Measurements from ENCODE around the gene PSG1.
"Not testable (repeated sequence)": the region's sequence is repeated elsewhere in the genome, so short reads cannot be mapped to it uniquely, and the experiment has no call there.

PSG1 gene

DNA sequence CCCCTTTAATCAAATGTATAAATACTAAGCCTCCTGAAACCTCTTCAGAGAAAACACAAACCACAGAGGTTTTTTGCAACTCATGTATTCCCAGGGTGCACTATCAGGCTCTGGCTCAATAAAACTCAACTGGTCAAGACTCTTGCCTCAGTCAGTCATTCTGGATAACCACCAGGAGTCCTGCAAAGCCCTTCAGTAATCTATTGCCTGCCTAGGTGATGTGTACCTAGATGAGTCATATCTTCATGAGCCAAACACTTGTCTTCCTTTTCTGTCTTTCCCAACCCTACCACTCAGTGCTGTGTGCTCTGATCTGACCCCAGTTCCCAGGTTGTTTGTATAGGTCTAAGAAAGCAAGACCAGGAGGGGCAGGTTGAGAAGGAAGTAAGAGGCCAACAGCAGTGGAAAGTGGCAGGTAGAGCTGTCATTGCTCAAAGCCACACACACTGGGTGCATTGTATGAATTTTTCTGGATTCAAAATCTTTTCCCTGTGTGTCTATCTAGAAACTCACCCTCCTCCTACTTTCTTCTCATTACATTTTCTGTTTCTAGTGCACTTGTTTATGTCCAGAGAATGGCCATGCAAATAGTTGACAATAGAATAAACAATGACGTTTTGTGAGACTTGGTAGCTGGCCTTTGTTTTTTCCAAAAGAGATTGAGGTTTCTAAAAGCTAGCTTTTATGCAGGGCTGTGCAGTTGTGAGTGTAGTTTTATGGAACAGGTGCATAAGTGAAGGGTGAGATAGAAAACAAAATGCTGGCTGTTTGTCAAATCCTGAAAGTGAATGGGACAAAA lies 48.1 kb downstream of the PSG1 start:
- no peak overlapping the region for H3K4me3 ChIP-seq (ENCODE audit: low read depth, low read length)
- DNase-seq (ENCODE audit: low read depth), result peak; percentile 56
- TF ChIP-seq, protein P1, sequence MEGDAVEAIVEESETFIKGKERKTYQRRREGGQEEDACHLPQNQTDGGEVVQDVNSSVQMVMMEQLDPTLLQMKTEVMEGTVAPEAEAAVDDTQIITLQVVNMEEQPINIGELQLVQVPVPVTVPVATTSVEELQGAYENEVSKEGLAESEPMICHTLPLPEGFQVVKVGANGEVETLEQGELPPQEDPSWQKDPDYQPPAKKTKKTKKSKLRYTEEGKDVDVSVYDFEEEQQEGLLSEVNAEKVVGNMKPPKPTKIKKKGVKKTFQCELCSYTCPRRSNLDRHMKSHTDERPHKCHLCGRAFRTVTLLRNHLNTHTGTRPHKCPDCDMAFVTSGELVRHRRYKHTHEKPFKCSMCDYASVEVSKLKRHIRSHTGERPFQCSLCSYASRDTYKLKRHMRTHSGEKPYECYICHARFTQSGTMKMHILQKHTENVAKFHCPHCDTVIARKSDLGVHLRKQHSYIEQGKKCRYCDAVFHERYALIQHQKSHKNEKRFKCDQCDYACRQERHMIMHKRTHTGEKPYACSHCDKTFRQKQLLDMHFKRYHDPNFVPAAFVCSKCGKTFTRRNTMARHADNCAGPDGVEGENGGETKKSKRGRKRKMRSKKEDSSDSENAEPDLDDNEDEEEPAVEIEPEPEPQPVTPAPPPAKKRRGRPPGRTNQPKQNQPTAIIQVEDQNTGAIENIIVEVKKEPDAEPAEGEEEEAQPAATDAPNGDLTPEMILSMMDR (IDR thresholded peaks at IDR 0.05; ENCODE audit: control insufficient read depth, extremely low read depth, insufficient read depth), result no peak

- not testable (repeated sequence) for H3K4me3 ChIP-seq (ENCODE audit: low read depth, low read length); DNase-seq (ENCODE audit: low read depth)
These were observed 58.1 kb downstream of the PSG1 start for GRCh38 chr19:42821306-42821977.

- not testable (repeated sequence) for H3K4me3 ChIP-seq (ENCODE audit: low read depth, low read length); DNase-seq (ENCODE audit: low read depth)
These were observed 59.4 kb downstream of the PSG1 start for GRCh38 chr19:42819960-42820650.

DNA sequence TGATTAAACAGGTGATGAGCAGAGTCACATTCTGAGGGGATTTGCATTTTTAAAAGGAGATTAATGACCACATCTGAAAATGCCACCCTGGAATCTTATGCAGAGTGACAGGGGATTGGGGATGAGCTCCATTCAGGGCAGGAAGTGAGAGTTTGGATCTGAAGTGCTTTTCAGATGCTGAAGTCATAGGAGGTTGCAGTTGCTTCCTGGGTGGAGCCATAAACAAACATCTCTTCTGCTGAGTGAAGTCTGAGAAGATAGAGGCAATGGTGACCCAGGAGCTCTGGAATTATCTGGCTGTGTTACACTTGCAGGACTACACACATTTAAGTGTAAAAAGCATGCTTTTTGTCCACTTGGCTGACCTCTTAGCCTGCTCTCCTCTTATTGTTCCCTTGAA lies 62.6 kb downstream of the PSG1 start:
- TF ChIP-seq, protein P1 (IDR thresholded peaks at IDR 0.05; ENCODE audit: control insufficient read depth, extremely low read depth, insufficient read depth), result no peak
- no peak overlapping the region for H3K4me3 ChIP-seq (ENCODE audit: low read depth, low read length)
- no peak for DNase-seq (ENCODE audit: low read depth)
